ENCODE data around the gene CIAO2B.

Gene CIAO2B

GRCh38 chr16:66953462-66954096 lies 19.4 kb upstream of the CIAO2B start (continued):
- TF ChIP-seq TSHZ2 (CRISPR knock-in tag; IDR thresholded peaks at IDR 0.05) (no peak), ZNF8 (CRISPR knock-in tag; IDR thresholded peaks at IDR 0.05) (no peak), BACH2 (CRISPR knock-in tag; IDR thresholded peaks at IDR 0.05; ENCODE audit: borderline replicate concordance) (no peak), PATZ1 (CRISPR knock-in tag; IDR thresholded peaks at IDR 0.05; ENCODE audit: borderline replicate concordance) (no peak), ISL1 (CRISPR knock-in tag; IDR thresholded peaks at IDR 0.05) (no peak)

- ATAC-seq = no peak
These were observed 18.4 kb upstream of the CIAO2B start for GRCh38 chr16:66952430-66953110.

GRCh38 chr16:66950971-66951790 lies 17.0 kb upstream of the CIAO2B start:
- TF ChIP-seq CSDC2 (CRISPR knock-in tag; IDR thresholded peaks at IDR 0.05) = no peak
- TF ChIP-seq BACH2 (CRISPR knock-in tag; IDR thresholded peaks at IDR 0.05; ENCODE audit: borderline replicate concordance) = no peak
- no peak for ATAC-seq

More at GRCh38 chr16:66952430-66953110, 18.4 kb upstream of the CIAO2B start:
- TF ChIP-seq ZNF565 (CRISPR knock-in tag; conservative IDR thresholded peaks at IDR 0.05; ENCODE audit: low read depth) = no peak
- no peak for TF ChIP-seq TOX (CRISPR knock-in tag; IDR thresholded peaks at IDR 0.05; ENCODE audit: borderline replicate concordance)
- no peak for TF ChIP-seq OSR1 (CRISPR knock-in tag; IDR thresholded peaks at IDR 0.05)
- TF ChIP-seq PPARA (CRISPR knock-in tag; IDR thresholded peaks at IDR 0.05; ENCODE audit: borderline replicate concordance) = no peak
- no peak for TF ChIP-seq SNAI2 (CRISPR knock-in tag; IDR thresholded peaks at IDR 0.05)
- TF ChIP-seq ZNF70 (CRISPR knock-in tag; IDR thresholded peaks at IDR 0.05) = no peak
- TF ChIP-seq PATZ1 (CRISPR knock-in tag; IDR thresholded peaks at IDR 0.05; ENCODE audit: borderline replicate concordance) = no peak

- ATAC-seq = no peak
- TF ChIP-seq ESRRG (CRISPR knock-in tag; IDR thresholded peaks at IDR 0.05) (no peak), GLIS3 (CRISPR knock-in tag; IDR thresholded peaks at IDR 0.05) (no peak), CSRNP3 (CRISPR knock-in tag; IDR thresholded peaks at IDR 0.05) (no peak)
These were observed 16.2 kb upstream of the CIAO2B start for GRCh38 chr16:66950437-66950836.

GRCh38 chr16:66949472-66949871 lies 15.3 kb upstream of the CIAO2B start:
- ATAC-seq = no peak
- no peak for TF ChIP-seq TSHZ2 (CRISPR knock-in tag; IDR thresholded peaks at IDR 0.05)
- TF ChIP-seq ZFP30 (CRISPR knock-in tag; IDR thresholded peaks at IDR 0.05) = no peak
- TF ChIP-seq RARB (CRISPR knock-in tag; IDR thresholded peaks at IDR 0.05) = no peak
- no peak for TF ChIP-seq POU6F1 (CRISPR knock-in tag; IDR thresholded peaks at IDR 0.05; ENCODE audit: borderline replicate concordance, low read depth)
- no peak for TF ChIP-seq CSDC2 (CRISPR knock-in tag; IDR thresholded peaks at IDR 0.05)
- TF ChIP-seq ZFP3 (CRISPR knock-in tag; IDR thresholded peaks at IDR 0.05) = no peak
- no peak for TF ChIP-seq ZNF565 (CRISPR knock-in tag; conservative IDR thresholded peaks at IDR 0.05; ENCODE audit: low read depth)
